Testis (tissue), 5 donors: ENCODE results near the gene DNAH6. TPM values are rescaled to one million over a fixed set of nuclear protein-coding genes. Genes with fewer than 3 reads are reported as not detected.
"Not testable (repeated sequence)": the region's sequence is repeated elsewhere in the genome, so short reads cannot be mapped to it uniquely, and the experiment has no call there.

Source experiments
- DNase-seq: peaks from one replicate; pipeline ENCODE4 v3.0.0-alpha.2; 2019
- H3K27ac ChIP-seq, 2 donors: fragments of 200-600 bp; sonication (generic); one replicate each; pipeline ENCODE4 v1.5.1; 2019
- H3K27me3 ChIP-seq: fragments of 200-600 bp; sonication (generic); one replicate; pipeline ENCODE4 v1.5.1; 2019
- H3K36me3 ChIP-seq: fragments of 200-600 bp; sonication (generic); one replicate; pipeline ENCODE4 v1.5.1; 2017; ENCODE audit warnings: low read depth; ENCODE audit errors: missing control alignments
- H3K4me1 ChIP-seq: fragments of 200-600 bp; sonication (generic); one replicate; pipeline ENCODE4 v1.5.1; 2019
- H3K4me3 ChIP-seq, 2 donors: fragments of 200-600 bp; sonication (generic); one replicate each; pipeline ENCODE4 v1.5.1; 2017 to 2019
- H3K9me3 ChIP-seq: fragments of 200-600 bp; sonication (generic); one replicate; pipeline ENCODE4 v1.5.1; 2017
- CTCF ChIP-seq, 3 experiments: fragments of 450-650 bp in 2 of 3; fragments of 200-600 bp in 1 of 3; sonication (generic) in 1 of 3; IDR thresholded peaks; one replicate each; pipeline ENCODE4 v1.5.1; 2016 to 2019; ENCODE audit warnings: antibody characterized with exemption in 3 of 3, mild to moderate bottlenecking in 2 of 3, moderate library complexity in 1 of 3
- POLR2A ChIP-seq: fragments of 450-650 bp; IDR thresholded peaks from one replicate; pipeline ENCODE4 v1.6.1; 2017; ENCODE audit warnings: antibody characterized with exemption, mild to moderate bottlenecking, moderate library complexity
- WGBS, 2 donors: methylation state at CpG; one replicate each; pipeline ENCODE4 v1.1.5; 2018; 5-methylcytosine and 5-hydroxymethylcytosine counted together
- intact Hi-C: fragments of 100-400 bp; cut with DNase I; formaldehyde crosslinking; loops from one replicate; pipeline ENCODE4 v1.15.1; 2023; ENCODE audit warnings: low total_unique reads
- long read RNA-seq, 2 donors: transcript quantifications; one replicate each; lab custom pipeline, GENCODE V29; 2026
- polyA plus RNA-seq: library from polyadenylated mRNA; stranded (reverse); fragments of 350-450 nt; fragmentation: Illumina TruSeq; extraction: RNeasy Lipid Tissue Mini Kit (QIAGEN cat#74804); gene quantifications from one replicate; pipeline ENCODE4 v1.2.3, GENCODE V29; 2014; ENCODE audit warnings: low read depth, low replicate concordance; ENCODE audit not compliant: insufficient read depth
- total RNA-seq, 2 donors: library from RNA; depleted of rRNA; stranded (reverse); fragments of >200 nt; gene quantifications; one replicate each; pipeline ENCODE4 v1.2.3, GENCODE V29; 2016

The DNAH6 gene
- total RNA-seq (10 to 100 TPM in 1 of 2 donors, 1 to 10 TPM in 1; 7.1 to 11.8 TPM), polyA plus RNA-seq (18.4 TPM)
- long read RNA-seq, donor 1, result 0 reads
- long read RNA-seq, donor 2, result 0 reads

DNA sequence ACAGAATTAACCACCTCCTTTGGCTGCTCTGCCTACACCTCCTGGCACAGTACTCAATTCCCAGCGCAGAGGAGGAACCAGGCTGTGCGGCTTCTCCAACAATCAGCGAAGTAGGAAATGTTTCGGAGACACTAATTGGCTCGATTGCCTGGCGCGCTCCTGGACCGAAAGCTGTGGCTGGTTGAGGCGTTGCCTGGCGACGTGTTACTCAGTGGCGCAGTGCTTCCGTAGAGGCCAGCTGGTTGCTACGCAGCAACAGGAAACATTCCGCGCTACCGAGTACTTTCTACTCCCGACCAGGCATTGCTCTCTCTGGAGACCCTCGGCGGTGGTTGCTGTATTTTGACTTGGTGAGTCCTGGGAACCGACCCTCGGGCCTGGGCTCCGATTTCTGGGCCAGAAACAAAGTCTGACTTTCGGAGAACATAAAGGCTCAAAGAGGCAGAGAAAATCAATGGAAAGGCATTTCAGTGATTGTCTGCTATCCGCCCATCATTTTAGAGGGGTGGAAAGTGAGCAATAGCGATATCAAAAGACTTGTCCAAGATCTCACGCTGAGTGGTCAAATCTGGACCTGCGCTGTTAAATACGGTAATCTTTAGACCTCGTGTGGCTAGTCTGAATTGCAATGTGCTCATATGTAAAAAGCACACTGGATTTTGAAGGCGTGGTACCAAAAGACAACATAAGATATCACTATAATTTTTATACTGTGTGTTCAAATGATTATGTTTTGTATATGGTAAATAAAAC lies at the start of gene DNAH6:
Gene DNAH6, plus strand, starts transcription at position 265 of the 753 bp plus-strand sequence. CDS start 1,329 bp downstream, outside the sequence.
- Histone ChIP-seq H3K9me3 (no peaks in the 10 kb centered on the region), H3K27ac (no peak within 1 kb of the TSS), H3K36me3 (no peaks in the 10 kb centered on the region), H3K4me3 (peak within 1 kb of the TSS; percentile 52 to 69), H3K4me1 (no peaks in the 10 kb centered on the region), H3K27me3 (no peaks in the 10 kb centered on the region)
- intact Hi-C loops, result no loop called here
- TF ChIP-seq POLR2A, result no peak
- TF ChIP-seq CTCF (IDR thresholded peaks at IDR 0.05), result no peak
- 8 to 12% methylated on average over 23 to 31 of the region's 31 CpGs for WGBS, 2 donors
- peak; percentile 98 for DNase-seq

- intact Hi-C loops, result no loop called here
- H3K4me1 ChIP-seq, result no peaks in the 10 kb centered on the region
Measured at GRCh38 chr2:84467389-84467788, 48.9 kb upstream of the DNAH6 start.

GRCh38 chr2:84472423-84472822 lies 43.9 kb upstream of the DNAH6 start:
- H3K27me3 ChIP-seq, intact Hi-C loops, H3K4me3 ChIP-seq, DNase-seq, H3K9me3 ChIP-seq, H3K36me3 ChIP-seq, H3K4me1 ChIP-seq, H3K27ac ChIP-seq: not testable (repeated sequence)
- 68 to 75% methylated on average over 2 of the region's 2 CpGs for WGBS, 2 donors

More at GRCh38 chr2:84467389-84467788, 48.9 kb upstream of the DNAH6 start:
- WGBS, 2 donors, result 94 to 100% methylated on average over 1 of the region's 1 CpG
- TF ChIP-seq CTCF (IDR thresholded peaks at IDR 0.05) (no peak), POLR2A (no peak)
- Histone ChIP-seq H3K36me3 (no peaks in the 10 kb centered on the region), H3K27me3 (no peaks in the 10 kb centered on the region), H3K4me3 (no peak overlapping the region), H3K9me3 (no peaks in the 10 kb centered on the region), H3K27ac (no peak overlapping the region)
- DNase-seq, result no peak

GRCh38 chr2:84472856-84473565 lies 43.3 kb upstream of the DNAH6 start:
- DNase-seq, result no peak
- no peaks in the 10 kb centered on the region for H3K4me1 ChIP-seq
- no peak overlapping the region for H3K27ac ChIP-seq
- H3K4me3 ChIP-seq, result no peak overlapping the region
- WGBS, 2 donors, result 78 to 81% methylated on average over 6 of the region's 6 CpGs
- no peaks in the 10 kb centered on the region for H3K36me3 ChIP-seq
- H3K27me3 ChIP-seq, result no peaks in the 10 kb centered on the region
- intact Hi-C loops, result no loop called here
- H3K9me3 ChIP-seq, result no peaks in the 10 kb centered on the region
- no peak for TF ChIP-seq CTCF (IDR thresholded peaks at IDR 0.05)
- no peak for TF ChIP-seq POLR2A

DNA sequence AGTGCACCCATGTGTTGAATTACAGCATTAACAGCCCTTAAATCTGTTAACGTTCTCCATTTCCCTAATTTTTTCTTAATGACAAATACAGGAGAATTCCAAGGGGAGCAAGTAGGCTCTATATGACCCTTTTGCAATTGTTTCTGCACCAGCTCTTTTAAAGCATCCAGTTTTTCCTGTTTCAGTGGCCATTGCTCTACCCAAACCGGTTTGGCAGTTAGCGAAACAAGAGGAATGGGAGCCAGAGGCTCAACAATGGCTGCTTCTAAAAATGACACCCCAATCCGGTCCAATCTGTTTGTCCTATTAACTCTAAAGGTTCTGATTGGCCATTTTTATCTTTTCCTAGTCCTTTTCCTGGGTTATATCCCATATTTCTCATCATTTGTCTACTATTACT lies 42.1 kb upstream of the DNAH6 start:
- WGBS, 2 donors, result 90% methylated on average over 4 of the region's 4 CpGs
- no peak for DNase-seq

More for the DNA sequence above, 42.1 kb upstream of the DNAH6 start:
- Histone ChIP-seq H3K9me3 (no peaks in the 10 kb centered on the region), H3K27ac (no peak overlapping the region), H3K36me3 (no peaks in the 10 kb centered on the region), H3K4me3 (no peak overlapping the region), H3K4me1 (no peaks in the 10 kb centered on the region), H3K27me3 (no peaks in the 10 kb centered on the region)
- intact Hi-C loops, result no loop called here
- TF ChIP-seq CTCF (IDR thresholded peaks at IDR 0.05) (no peak), POLR2A (no peak)
